HG03045 (cell line): ENCODE measurements around the gene CLEC18C.
"Not testable (repeated sequence)": the region's sequence is repeated elsewhere in the genome, so short reads cannot be mapped to it uniquely, and the experiment has no call there.

Experiments used
- ATAC-seq: cut with Tn5 transposase; IDR thresholded peaks from one replicate; pipeline ENCODE4 v1.9.1; 2021; ENCODE audit warnings: mild to moderate bottlenecking, moderate library complexity; ENCODE audit not compliant: unreplicated experiment

Gene CLEC18C

DNA sequence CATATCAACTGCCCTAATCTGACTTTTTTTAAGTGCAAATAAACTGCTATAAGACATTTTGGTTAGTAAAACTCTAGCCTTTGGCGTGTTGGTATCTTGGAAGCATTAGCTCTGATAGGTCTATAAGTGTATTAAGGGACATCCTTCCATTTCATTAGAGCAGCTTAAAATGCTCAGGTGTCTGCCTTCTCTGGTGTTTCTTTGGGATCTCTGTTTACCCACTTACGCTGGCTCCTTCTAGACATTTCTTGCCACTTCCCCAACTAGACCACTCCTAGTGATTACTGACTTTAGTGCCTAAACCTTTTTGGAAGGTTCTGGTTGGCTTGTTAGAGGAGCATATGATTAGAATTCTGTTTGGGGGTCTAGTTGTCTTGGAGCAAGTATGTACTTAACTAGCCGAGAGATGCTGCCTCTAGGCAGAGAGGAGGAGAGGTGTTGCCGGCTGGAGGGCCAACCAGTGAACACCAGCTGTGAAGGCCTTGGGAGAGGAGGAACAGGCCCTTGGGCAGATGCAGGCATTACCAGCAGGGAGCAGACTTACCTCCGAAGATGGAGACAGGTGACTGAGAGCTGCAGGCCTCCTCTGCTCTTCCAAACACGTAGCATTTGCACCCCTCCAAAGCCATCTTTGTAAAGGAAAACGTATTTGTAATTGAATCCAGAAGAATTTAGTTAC lies 15.2 kb upstream of the CLEC18C start:
- ATAC-seq, result no peak

DNA sequence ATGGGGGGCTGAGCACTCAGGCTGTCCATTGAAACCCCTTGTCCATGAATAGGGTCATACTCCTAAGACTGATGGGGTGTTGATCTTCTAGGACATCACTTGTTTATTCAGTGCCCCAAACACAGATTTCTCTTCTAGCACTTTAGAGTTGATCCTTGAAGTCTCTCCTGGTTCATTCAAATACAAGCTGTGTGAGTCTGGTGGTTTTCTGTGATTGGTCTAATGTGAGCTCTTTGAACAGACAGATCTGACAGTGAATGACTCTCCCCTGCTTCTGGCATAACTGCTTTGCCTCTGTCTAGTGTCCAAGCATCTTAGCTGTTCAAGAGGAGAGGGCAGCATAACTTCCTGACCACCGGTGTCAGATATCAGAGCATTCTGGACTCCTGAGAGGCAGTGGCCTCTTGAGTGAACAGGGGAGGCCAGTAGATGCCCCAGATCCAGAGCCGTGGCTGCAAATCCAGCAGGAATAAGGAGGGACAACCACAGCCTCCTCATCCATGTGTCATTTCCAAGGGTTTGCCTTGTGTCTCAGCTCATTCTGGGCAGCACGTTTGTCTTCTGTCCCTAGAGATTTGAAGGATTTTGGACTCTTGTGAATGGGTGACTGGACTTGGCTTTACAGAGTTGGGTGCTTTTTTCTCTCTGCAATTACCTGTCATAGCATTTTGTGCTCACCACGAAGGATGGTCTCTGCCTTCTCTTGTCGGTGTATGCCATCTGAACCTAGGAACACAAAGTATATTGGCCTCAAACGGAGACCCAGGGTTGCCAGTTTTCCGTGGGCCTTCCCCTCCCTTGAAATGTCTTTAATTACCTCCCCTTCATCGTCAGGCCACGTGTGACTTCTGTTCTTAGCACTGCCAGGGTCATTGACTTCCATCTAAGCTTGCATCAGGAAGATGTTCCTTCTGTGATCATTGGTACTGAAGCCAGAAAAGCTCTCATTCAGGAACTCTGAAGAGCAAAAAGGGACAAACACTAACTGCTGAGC lies 13.9 kb upstream of the CLEC18C start:
- no peak for ATAC-seq

DNA sequence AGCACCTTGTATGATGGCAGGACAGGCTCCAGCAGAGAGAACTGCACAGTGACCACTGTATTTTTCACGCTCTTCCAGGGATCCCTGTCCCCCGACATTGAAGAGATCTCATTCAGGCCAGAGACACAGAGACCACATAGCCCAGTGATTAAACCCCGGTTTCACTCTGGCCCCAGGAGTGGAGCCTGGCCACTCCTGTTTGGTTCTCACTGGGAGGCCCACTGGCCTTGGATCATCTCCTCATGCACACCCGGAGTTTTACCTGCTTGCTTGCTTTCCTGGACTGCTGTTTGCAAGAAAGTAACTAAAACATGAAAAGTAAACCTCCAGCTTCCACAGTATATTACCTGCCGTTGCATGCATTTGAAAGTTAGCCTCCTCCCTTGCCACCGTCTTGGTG lies 13.2 kb upstream of the CLEC18C start:
- ATAC-seq, result no peak

DNA sequence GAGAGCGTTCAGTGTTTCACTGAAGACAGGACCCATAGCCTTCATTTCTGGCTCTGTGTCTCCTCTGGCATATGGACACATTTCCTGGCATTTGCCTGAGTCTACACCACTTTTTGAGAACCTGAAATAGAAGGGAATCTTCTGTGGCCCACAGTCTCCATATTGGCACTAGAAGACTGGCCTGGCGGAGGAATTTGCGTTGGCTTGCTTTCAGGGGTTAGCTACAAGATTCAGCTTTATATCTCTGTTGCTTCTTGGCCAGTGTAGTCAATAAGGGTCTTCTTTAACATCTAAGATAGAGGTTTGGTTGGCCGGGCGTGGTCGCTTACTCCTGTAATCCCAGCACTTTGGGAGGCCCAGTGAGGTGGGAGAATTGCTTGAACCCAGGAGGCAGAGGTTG lies 12.8 kb upstream of the CLEC18C start:
- ATAC-seq, result no peak

DNA sequence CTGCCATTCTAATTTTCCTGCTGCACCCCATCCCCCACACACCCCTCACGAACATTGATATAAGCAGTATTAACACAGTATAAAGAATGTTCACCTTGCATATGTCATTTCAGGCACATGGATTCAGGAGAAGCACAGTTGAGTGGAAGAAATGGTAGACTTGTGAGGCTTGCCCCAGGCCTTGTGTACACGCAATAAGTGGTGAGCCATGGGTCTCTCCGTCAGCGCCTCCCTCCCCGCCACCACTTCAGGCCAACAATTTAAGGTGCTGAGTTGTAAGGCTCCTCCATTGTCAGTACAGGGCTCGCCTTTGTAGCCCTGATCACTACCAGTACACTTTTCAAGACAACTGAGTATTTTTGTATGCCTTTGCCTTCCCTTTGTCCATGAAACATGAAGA lies 12.2 kb upstream of the CLEC18C start:
- ATAC-seq, result no peak

DNA sequence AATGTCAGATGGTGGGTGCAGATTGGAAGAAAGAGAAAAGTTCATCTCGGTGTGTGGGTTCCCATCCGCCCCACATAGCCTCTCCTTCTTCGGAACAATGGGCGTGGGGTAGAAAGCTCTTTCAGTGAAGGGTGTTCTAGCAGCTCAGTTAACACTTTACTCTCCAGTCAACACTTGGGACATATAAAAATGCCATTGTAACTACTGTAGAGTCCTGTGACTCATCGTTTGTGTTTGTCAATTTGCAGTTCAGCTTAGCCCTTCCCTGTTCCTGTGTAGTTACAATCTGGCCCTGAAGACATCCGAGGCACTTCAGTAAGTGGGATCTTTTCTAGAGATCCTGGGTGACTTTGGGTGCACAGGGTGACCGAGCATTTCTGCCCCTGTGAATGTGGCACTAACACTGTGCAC lies 11.5 kb upstream of the CLEC18C start:
- no peak for ATAC-seq

GRCh38 chr16:70163596-70163995 lies 10.0 kb upstream of the CLEC18C start:
- no peak for ATAC-seq

GRCh38 chr16:70166688-70167087 lies 6.9 kb upstream of the CLEC18C start:
- ATAC-seq, result not testable (repeated sequence)

- ATAC-seq, result not testable (repeated sequence)
Measured at GRCh38 chr16:70173916-70174315, 329 bp downstream of the CLEC18C start.

DNA sequence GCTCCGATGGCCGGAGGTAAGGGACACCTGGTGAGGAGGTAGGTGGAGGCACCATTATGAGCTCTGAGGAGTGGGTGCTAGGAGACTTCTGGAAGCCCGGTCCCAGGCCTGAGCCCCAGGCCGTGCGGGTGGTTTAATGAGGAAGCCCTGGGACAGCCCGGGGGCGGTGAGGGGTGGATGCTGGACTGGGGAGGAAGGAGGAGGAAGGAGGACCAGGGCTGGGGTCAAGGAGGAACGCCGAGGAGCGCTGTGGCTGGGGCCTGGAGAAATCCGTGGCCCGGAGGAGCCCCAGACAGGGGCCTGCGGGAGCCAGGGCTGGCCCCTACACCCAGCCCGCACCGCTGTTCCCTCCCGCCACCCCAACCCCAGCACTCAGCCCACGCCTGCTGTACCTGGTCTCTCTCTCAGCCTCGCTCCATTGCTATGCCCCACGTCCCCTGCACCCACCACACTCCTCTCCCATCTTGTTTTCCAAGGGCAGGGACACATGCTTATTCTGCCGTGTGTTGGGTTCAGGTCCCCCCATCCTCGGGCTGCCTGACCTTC lies 873 bp downstream of the CLEC18C start:
- ATAC-seq, result not testable (repeated sequence)

DNA sequence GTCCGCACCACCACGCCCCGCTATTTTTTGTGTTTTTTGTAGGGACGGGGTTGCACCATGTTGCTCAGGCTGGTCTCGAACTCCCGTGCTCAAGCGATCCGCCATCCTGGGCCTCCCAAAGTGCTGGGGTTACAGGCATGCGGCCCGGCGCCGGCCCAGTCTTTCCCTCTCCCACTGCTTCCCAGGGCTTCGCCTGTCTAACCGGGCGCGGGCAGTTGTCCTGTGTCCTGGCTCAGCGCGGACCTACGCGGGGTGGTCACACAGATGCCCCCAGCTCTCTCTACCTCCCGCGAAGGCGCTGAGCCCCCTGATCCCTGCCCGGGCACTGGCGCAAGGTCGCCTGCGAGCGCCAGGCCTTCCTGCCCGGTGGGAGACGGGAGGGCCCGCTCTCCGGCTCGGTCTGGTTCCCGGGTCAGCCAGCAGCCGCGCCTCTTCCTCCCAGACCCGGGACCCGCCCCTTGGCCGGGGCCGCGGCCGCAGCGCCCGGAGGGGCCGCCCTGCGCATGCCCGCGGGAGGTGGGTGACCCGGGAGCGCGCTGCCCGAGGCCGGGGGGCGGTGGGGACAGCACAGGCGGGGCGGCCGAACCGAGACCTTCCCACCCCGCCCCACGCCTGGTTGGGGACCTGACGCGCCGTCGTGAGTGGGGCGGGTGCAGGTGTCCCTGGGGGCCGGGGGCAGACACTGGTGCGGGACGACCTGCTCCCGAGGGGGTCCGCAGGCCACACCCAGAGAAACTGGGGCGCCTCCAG lies 14.4 kb downstream of the CLEC18C start:
- ATAC-seq, result not testable (repeated sequence)

DNA sequence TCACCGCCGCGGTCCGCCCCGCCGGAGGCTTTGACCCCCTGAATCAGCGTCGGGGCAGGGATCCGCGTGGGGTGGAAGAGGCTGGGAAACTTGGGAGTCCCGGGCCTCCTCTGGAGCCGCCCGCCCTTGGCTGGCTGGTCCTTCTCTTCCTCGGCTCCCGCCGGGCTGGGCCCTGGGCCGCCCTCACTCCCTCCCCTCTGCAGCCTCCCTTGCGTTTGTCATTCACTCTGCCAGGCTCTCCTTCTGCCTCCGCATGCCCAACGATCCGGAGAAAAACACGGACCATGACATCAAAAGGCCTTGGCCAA lies 15.0 kb downstream of the CLEC18C start:
- ATAC-seq, result not testable (repeated sequence)

GRCh38 chr16:70190574-70190973 lies 17.0 kb downstream of the CLEC18C start:
- not testable (repeated sequence) for ATAC-seq

- ATAC-seq, result not testable (repeated sequence)
Measured at GRCh38 chr16:70196683-70197300, 23.2 kb downstream of the CLEC18C start.

- not testable (repeated sequence) for ATAC-seq
Measured at GRCh38 chr16:70197611-70198010, 24.0 kb downstream of the CLEC18C start.

DNA sequence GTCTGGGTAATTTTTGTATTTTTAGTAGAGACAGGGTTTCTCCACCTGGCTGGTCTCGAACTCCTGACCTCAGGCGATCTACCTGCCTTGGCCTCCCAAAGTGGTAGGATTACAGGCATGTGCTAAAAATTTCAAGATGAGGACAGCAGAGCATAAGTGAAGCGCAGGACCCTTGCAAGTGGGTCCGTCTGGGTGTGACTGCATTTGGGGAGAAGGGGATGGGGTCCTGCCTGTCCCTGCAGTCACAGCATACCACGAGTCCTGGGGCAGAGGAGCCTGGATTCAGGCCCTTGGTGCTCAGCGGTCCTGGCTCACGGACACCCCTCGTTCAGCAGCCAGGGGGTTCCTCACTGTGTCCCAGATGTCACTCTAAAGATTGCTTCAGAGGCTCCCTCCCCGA lies 24.6 kb downstream of the CLEC18C start:
- ATAC-seq, result not testable (repeated sequence)

DNA sequence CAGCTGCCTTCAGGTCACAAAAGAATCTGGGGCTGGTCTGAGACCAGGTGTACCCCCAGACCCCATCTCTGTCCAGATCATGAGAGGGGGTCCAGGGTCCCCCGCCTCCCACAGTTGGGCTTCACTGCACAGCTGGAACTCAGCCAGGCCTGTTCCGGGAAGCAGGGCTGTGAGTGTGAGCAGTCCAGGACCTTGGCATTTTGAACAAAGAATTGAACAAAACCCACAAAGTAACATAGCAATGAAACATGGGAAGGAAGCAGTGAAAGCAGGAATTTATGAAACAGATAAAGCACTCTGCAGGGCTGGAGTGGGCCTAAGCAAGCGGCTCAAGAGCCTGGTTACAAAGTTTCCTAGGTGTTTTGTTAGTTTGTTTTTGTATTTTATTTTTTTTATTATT lies 25.1 kb downstream of the CLEC18C start:
- not testable (repeated sequence) for ATAC-seq

DNA sequence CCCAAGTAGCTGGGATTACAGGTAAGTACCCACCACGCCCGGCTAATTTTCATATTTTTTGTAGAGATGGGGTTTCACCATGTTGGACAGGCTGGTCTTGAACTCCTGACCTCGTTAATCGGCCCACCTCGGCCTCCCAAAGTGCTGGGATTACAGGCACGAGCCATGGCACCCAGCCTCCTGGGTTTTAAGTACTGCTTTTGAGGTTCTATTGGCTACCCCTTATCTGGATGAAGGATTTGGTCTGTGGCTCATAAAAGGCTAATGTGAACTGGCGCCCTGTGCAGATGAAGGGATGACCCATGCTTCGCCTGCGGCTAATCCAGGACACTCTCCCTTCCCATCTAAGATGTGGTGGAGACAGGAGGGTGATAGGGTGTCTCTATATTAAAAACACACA lies 25.6 kb downstream of the CLEC18C start:
- ATAC-seq, result not testable (repeated sequence)

DNA sequence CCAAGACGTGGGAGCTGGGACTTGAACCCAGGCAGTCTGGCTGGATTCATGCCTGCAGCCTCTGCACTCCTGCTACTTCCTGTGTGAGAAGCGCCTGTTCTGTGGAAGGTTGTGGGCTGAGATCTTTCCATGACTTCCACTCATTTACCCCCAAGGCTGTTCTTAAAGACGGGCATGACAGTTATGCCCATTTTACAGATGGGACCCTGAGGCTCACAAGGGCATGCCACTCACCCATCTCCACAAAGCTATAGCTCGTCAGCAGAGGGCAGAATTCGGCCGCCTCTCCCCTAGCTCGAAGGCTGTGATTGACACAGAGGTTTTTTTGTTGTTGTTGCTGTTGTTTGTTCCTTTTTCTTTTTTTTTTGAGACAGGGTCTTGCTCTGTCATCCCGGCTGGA lies 26.5 kb downstream of the CLEC18C start:
- not testable (repeated sequence) for ATAC-seq

DNA sequence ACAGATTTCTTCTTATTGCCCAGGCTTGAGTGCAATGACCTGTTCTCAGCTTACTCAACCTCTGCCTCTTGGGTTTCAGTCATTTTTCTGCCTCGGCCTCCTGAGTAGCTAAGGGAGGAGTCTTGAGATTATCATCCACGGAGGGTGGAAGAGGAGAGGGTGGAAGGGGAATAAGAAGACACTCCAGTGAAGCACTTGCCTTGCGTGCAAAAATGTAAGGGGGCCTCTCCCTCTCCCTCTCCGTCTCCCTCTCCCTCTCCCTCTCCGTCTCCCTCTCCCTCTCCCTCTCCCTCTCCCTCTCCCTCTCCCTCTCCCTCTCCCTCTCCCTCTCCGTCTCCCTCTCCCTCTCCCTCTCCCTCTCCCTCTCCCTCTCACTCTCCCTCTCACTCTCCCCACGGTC lies 29.9 kb downstream of the CLEC18C start:
- ATAC-seq, result not testable (repeated sequence)

DNA sequence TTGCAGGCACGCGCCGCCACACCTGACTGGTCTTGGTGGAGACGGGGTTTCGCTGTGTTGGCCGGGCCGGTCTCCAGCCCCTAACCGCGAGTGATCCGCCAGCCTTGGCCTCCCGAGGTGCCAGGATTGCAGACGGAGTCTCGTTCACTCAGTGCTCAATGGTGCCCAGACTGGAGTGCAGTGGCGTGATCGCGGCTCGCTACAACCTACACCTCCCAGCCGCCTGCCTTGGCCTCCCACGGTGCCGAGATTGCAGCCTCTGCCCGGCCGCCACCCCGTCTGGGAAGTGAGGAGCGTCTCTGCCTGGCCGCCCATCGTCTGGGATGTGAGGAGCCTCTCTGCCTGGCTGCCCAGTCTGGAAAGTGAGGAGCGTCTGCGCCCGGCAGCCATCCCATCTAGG lies 30.4 kb downstream of the CLEC18C start:
- not testable (repeated sequence) for ATAC-seq
